ENCODE data around the gene CCNY.
"Not testable (repeated sequence)": the region's sequence is repeated elsewhere in the genome, so short reads cannot be mapped to it uniquely, and the experiment has no call there.

The CCNY gene

GRCh38 chr10:35388682-35389081, 52.4 kb downstream of the CCNY start:
- no peak for DNase-seq

GRCh38 chr10:35390161-35390840, 54.0 kb downstream of the CCNY start:
- DNase-seq = no peak

GRCh38 chr10:35390843-35391152, 54.5 kb downstream of the CCNY start:
- no peak for DNase-seq

- DNase-seq = no peak
Measured at GRCh38 chr10:35391153-35391953, 55.0 kb downstream of the CCNY start.

- DNase-seq = no peak
Measured at GRCh38 chr10:35391954-35392262, 55.6 kb downstream of the CCNY start.

GRCh38 chr10:35392482-35393228, 56.3 kb downstream of the CCNY start:
- no peak for DNase-seq

- DNase-seq = no peak
Measured at GRCh38 chr10:35394411-35394851, 58.1 kb downstream of the CCNY start.

GRCh38 chr10:35394934-35395333, 58.6 kb downstream of the CCNY start:
- DNase-seq = no peak

- DNase-seq = no peak
Measured at GRCh38 chr10:35396560-35397434, 60.5 kb downstream of the CCNY start.

- DNase-seq = no peak
Measured at GRCh38 chr10:35397953-35398352, 61.6 kb downstream of the CCNY start.

GRCh38 chr10:35398355-35398754, 62.0 kb downstream of the CCNY start:
- DNase-seq = no peak

GRCh38 chr10:35398908-35399307, 62.6 kb downstream of the CCNY start:
- DNase-seq = no peak

GRCh38 chr10:35399414-35400009, 63.2 kb downstream of the CCNY start:
- DNase-seq = no peak

GRCh38 chr10:35400595-35401268, 64.4 kb downstream of the CCNY start:
- no peak for DNase-seq

GRCh38 chr10:35403491-35403890, 67.2 kb downstream of the CCNY start:
- not testable (repeated sequence) for DNase-seq

GRCh38 chr10:35404077-35404476, 67.8 kb downstream of the CCNY start:
- not testable (repeated sequence) for DNase-seq

- not testable (repeated sequence) for DNase-seq
Measured at GRCh38 chr10:35406003-35406630, 69.8 kb downstream of the CCNY start.

- DNase-seq = not testable (repeated sequence)
Measured at GRCh38 chr10:35407696-35408095, 71.4 kb downstream of the CCNY start.

- no peak for DNase-seq
Measured at GRCh38 chr10:35409094-35409582, 72.8 kb downstream of the CCNY start.

GRCh38 chr10:35409808-35410207, 73.5 kb downstream of the CCNY start:
- no peak for DNase-seq
